ENCODE data around the gene CUL1. TPM values are rescaled to one million over a fixed set of nuclear protein-coding genes. Genes with fewer than 3 reads are reported as not detected.

Gene CUL1
- 92.6 and 94.4 TPM in 2 replicates for total RNA-seq (2014; rRNA removed; shearing (Covaris generic))

DNA sequence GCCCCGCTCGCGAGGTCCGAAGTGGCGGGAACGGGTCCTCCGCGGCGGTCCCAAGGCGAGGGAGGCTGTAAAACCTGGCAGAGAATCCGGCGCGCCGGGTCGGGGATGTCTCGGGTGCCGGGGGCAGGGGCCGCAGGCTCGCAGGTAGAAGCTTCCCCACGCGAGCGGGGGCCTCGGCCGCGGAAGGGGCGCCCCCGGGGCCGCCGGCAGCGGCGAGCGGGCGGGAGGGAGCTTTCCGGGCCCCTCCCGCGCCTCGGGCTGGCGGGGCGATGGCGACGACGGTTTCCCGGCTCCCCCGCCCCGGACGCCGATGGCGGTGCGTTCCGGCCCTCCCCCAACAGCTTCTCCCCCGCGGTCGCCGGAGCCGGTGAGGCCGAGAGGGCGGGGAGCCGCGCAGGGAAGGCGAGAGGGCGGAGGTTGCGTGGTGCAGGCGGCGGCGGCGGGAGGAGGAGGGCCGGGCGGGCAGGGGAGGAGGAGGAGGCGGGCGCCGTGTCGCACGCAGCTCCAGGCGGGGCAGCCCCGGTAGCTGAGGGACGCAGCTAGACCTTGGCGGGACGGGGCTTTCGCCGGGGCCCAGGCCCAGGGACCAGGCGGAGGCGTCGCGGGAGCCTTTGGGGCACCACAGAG lies at the start of gene CUL1:
Gene CUL1, plus strand, starts transcription at position 507 of the 627 bp plus-strand sequence. CDS start 31,220 bp downstream, outside the sequence.
- Histone ChIP-seq H3K36me3 (no peaks in the 10 kb centered on the region), H3K4me3 (peak within 1 kb of the TSS; percentile 92), H3K4me1 (peaks cover 15% of the 10 kb centered on the region), H3K9me3 (replicated peaks) (no peaks in the 10 kb centered on the region), H3K27me3 (no peaks in the 10 kb centered on the region), H3K27ac (peak within 1 kb of the TSS; percentile 86)
- peak; percentile 78 to 82 for DNase-seq

DNA sequence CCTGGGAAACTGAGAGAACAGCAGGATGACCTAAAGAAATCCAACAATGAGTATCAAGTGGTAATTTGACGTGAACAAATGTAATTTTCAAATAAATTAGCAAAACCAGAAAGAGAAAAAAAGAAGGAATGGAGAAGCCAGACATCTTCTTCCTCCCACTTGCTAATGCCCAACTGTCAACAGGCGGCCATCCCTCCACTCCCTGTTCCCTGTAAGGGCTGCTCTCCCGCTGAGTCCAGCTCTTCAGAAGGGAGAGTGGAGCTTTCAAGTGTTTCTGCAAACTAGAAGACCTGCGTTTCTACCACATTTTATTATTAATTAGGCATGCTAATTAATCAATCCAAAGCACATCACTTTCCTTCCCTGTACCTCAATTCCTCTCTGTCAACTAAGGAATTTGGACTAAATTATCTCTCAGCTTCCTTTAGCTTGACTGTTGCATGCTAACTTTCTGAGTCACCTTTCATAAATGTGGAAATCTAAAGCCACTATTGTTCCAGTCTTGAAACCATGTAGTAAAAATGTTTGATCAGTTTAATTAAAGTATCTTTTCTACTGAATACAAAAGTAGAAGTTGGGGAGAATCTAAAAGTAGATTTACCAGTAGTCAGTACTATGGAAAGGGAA lies 48.4 kb upstream of the CUL1 start:
- H3K9me3 ChIP-seq (replicated peaks): no peaks in the 10 kb centered on the region
- no peaks in the 10 kb centered on the region for H3K4me1 ChIP-seq
- no peak overlapping the region for H3K4me3 ChIP-seq
- no peak overlapping the region for H3K27ac ChIP-seq
- no peaks in the 10 kb centered on the region for H3K27me3 ChIP-seq
- no peak for DNase-seq
- H3K36me3 ChIP-seq: no peaks in the 10 kb centered on the region

DNA sequence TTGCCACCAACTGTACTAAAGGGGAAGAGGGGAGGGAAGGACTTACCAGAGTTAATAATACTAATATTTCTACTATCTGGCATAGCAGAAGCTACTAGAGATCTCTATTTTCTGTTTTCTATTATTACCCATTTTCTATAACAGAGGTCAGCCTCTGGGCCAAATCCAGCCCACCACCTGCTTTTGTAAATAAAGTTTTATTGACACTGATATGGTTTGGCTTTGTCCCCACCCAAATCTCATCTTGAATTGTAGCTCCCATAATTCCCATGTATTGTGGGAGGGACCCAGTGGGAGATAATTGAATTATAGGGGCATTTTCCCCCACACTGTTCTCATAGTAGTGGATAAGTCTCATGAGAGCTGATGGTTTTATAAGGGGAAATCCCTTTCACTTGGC lies 45.9 kb upstream of the CUL1 start:
- Histone ChIP-seq H3K27ac (no peak overlapping the region), H3K27me3 (no peaks in the 10 kb centered on the region), H3K9me3 (replicated peaks) (no peaks in the 10 kb centered on the region), H3K36me3 (no peaks in the 10 kb centered on the region), H3K4me1 (no peaks in the 10 kb centered on the region), H3K4me3 (no peak overlapping the region)
- DNase-seq: no peak

DNA sequence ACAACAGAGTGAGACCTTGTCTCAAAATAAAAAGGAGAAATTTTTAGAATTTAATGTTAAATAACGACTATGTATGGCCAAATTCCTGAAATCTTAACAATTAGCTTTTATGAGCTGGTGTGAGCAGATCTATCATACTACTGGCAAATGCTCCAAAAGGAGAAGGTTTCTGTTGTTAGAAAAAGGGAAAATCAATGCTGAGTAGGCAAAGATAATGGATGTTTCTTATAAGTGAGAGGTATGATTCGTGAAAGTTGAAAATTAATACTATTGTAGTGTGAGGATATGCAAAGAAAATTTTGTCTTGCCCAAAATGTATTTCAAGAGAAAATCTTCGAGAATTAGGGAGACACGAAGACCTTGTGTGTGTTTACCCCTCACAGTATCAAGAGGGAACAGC lies 40.8 kb upstream of the CUL1 start:
- H3K4me1 ChIP-seq: no peaks in the 10 kb centered on the region
- H3K9me3 ChIP-seq (replicated peaks): no peaks in the 10 kb centered on the region
- H3K27ac ChIP-seq: no peak overlapping the region
- H3K27me3 ChIP-seq: no peaks in the 10 kb centered on the region
- no peak for DNase-seq
- no peaks in the 10 kb centered on the region for H3K36me3 ChIP-seq
- H3K4me3 ChIP-seq: no peak overlapping the region

DNA sequence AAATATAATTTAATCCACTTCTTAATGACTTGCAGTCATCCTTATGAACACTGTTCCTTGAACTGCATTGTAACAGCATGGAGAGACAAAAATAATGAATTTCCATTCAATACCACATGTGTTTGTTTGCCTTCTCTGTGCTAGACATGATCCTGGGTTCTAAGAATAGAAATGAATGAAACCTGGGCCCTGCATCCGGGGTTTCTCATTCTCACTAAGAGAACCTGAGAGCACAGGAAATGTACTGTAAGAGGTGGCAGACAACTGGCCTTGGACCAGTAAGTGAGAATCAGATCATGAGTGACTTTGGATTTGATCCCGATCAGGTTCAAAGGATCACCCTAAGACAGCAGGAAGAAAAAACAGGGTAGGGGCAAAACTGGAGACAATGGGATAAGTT lies 37.2 kb upstream of the CUL1 start:
- DNase-seq: no peak
- no peaks in the 10 kb centered on the region; the same call in 1 of the 2 replicates for H3K27me3 ChIP-seq
- no peaks in the 10 kb centered on the region for H3K36me3 ChIP-seq
- H3K27ac ChIP-seq: no peak overlapping the region
- no peaks in the 10 kb centered on the region for H3K9me3 ChIP-seq (replicated peaks)
- no peak overlapping the region for H3K4me3 ChIP-seq
- H3K4me1 ChIP-seq: no peaks in the 10 kb centered on the region

DNA sequence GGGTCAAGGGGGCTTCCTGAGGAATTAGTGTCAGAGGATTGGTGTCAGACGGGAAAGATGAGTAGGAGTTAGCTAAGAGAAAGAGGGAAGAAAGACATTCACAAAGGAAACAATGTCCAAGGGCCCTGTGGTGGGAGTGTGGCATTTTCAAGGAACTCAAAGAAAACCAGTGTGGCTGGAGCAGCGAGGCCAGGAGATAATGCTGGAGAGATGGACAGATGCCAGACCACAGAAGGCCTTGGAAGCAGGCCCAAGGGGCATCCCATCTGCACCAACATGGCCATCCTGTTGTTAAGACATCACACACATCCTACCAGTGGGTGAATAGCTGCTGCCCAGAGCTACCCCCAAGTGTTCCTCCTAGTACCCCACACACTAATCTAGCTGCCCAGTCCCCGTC lies 36.1 kb upstream of the CUL1 start:
- H3K4me3 ChIP-seq: no peak overlapping the region
- DNase-seq: peak in 1 of 2 experiments; percentile 17
- 0 out of 2 replicates have a peak, but pooled peaks cover 3% of the 10 kb centered on the region for H3K4me1 ChIP-seq
- H3K27ac ChIP-seq: no peak overlapping the region
- no peaks in the 10 kb centered on the region for H3K9me3 ChIP-seq (replicated peaks)
- H3K36me3 ChIP-seq: no peaks in the 10 kb centered on the region
- H3K27me3 ChIP-seq: no peaks in the 10 kb centered on the region; the same call in 1 of the 2 replicates

GRCh38 chr7:148664324-148664723 lies 34.4 kb upstream of the CUL1 start:
- no peak overlapping the region for H3K27ac ChIP-seq
- H3K36me3 ChIP-seq: no peaks in the 10 kb centered on the region
- 0 out of 2 replicates have a peak, but pooled peaks cover 3% of the 10 kb centered on the region for H3K4me1 ChIP-seq
- no peak for DNase-seq
- no peak overlapping the region for H3K4me3 ChIP-seq
- no peaks in the 10 kb centered on the region for H3K9me3 ChIP-seq (replicated peaks)
- no peaks in the 10 kb centered on the region; the same call in 1 of the 2 replicates for H3K27me3 ChIP-seq

- H3K4me3 ChIP-seq: no peak overlapping the region
- 0 out of 2 replicates have a peak, but pooled peaks cover 3% of the 10 kb centered on the region for H3K4me1 ChIP-seq
- no peak for DNase-seq
- no peaks in the 10 kb centered on the region for H3K9me3 ChIP-seq (replicated peaks)
- no peaks in the 10 kb centered on the region for H3K36me3 ChIP-seq
- no peak overlapping the region for H3K27ac ChIP-seq
- H3K27me3 ChIP-seq: no peaks in the 10 kb centered on the region; the same call in 1 of the 2 replicates
Measured at GRCh38 chr7:148665221-148665620, 33.5 kb upstream of the CUL1 start.

- H3K9me3 ChIP-seq (replicated peaks): no peaks in the 10 kb centered on the region
- H3K27ac ChIP-seq: no peak overlapping the region
- 0 out of 2 replicates have a peak, but pooled peaks cover 3% of the 10 kb centered on the region for H3K4me1 ChIP-seq
- H3K27me3 ChIP-seq: no peaks in the 10 kb centered on the region; the same call in 1 of the 2 replicates
- DNase-seq: no peak
- no peak overlapping the region for H3K4me3 ChIP-seq
- H3K36me3 ChIP-seq: no peaks in the 10 kb centered on the region
Measured at GRCh38 chr7:148669927-148670326, 28.8 kb upstream of the CUL1 start.

- Histone ChIP-seq H3K27ac (no peak overlapping the region), H3K36me3 (no peaks in the 10 kb centered on the region), H3K9me3 (replicated peaks) (no peaks in the 10 kb centered on the region), H3K4me1 (0 out of 2 replicates have a peak, but pooled peaks cover 3% of the 10 kb centered on the region), H3K4me3 (no peak overlapping the region), H3K27me3 (no peaks in the 10 kb centered on the region)
- no peak for DNase-seq
Measured at GRCh38 chr7:148670374-148670773, 28.3 kb upstream of the CUL1 start.

GRCh38 chr7:148670807-148671206 lies 27.9 kb upstream of the CUL1 start:
- DNase-seq: no peak
- 0 out of 2 replicates have a peak, but pooled peaks cover 3% of the 10 kb centered on the region for H3K4me1 ChIP-seq
- no peaks in the 10 kb centered on the region for H3K9me3 ChIP-seq (replicated peaks)
- H3K4me3 ChIP-seq: no peak overlapping the region
- no peak overlapping the region for H3K27ac ChIP-seq
- H3K27me3 ChIP-seq: no peaks in the 10 kb centered on the region
- H3K36me3 ChIP-seq: no peaks in the 10 kb centered on the region

DNA sequence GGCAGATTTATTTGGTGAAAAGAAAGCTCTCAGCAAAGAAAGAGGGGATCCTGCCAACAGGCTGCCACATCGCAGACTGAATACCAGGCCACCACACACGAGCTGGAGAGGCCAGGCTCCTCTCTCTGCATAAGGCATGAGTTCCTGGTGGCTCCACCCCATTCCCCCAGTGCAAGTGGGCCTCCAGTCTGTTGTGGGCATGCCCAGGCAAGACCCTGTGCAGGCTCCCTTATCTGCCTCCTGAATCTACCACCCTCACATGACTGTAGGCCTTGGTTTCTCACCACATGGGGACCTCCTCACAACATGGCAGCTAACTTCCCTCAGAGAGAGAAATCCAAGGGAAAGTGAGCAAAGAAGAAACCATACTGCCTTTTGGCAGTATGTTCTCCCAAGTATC lies 26.7 kb upstream of the CUL1 start:
- Histone ChIP-seq H3K27ac (no peak overlapping the region), H3K4me3 (no peak overlapping the region), H3K4me1 (0 out of 2 replicates have a peak, but pooled peaks cover 3% of the 10 kb centered on the region), H3K36me3 (no peaks in the 10 kb centered on the region), H3K27me3 (no peaks in the 10 kb centered on the region), H3K9me3 (replicated peaks) (no peaks in the 10 kb centered on the region)
- DNase-seq: peak; percentile 19 to 20

DNA sequence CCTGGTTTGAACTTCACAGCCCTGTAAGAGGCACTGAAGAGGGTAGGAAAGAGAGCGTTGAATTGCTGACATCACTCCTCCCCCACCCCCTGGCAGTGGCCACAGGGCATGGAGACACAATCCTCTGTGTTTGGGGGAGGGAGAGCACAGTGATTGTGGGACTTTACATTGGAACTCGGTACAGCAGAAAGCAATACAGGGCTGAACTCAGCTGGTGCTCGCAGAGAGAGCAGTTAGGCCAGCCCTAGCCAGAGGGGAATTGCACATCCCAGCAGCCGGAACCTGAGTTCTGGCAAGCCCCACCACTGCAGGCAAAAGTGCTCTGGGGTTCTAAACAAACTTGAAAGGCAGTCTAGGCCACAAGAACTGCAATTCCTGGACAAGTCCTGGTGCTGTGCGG lies 24.0 kb upstream of the CUL1 start:
- Histone ChIP-seq H3K36me3 (no peaks in the 10 kb centered on the region), H3K4me1 (no peaks in the 10 kb centered on the region), H3K27ac (no peak overlapping the region), H3K27me3 (no peaks in the 10 kb centered on the region), H3K4me3 (no peak overlapping the region), H3K9me3 (replicated peaks) (no peaks in the 10 kb centered on the region)
- DNase-seq: no peak

DNA sequence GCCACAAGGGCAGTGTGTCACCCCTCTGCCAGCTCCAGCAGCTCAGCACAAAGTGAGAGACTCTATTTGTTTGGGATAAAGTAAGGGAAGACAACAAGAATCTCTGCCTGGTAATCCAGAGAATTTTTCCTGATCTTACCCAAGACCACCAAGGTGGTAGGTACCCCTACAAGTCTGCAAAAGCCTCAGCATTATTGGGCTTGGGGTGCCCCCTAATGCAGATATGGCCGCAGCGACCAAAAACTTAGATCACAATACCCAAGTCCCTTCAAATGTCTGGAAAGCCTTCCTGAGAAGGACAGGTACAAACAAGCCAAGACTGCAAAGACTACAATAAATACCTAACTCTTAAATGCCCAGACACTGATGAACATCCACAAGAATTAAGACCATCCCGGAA lies 22.4 kb upstream of the CUL1 start:
- H3K4me3 ChIP-seq: no peak overlapping the region
- no peak overlapping the region for H3K27ac ChIP-seq
- H3K27me3 ChIP-seq: no peaks in the 10 kb centered on the region
- H3K9me3 ChIP-seq (replicated peaks): no peaks in the 10 kb centered on the region; the same call in 1 of the 2 replicates
- no peak for DNase-seq
- H3K4me1 ChIP-seq: no peaks in the 10 kb centered on the region
- H3K36me3 ChIP-seq: no peaks in the 10 kb centered on the region

DNA sequence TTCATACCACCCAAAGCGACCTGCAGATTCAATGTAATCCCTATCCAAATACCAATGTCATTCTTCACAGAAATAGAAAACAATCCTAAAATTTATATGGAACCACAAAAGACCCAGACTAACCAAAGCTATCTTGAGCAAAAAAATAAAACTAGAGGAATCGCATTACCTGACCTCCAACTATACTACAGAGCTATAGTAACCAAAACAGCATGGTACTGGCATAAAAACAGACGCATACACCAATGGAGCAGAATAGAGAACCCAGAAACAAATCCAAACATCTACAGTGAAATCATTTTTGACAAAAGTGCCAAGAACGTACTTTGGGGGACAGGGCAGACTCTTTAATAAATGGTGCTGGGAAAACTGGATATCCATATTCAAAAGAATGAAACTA lies 16.9 kb upstream of the CUL1 start:
- H3K36me3 ChIP-seq: no peaks in the 10 kb centered on the region
- no peak overlapping the region for H3K4me3 ChIP-seq
- no peaks in the 10 kb centered on the region; the same call in 1 of the 2 replicates for H3K9me3 ChIP-seq (replicated peaks)
- H3K27me3 ChIP-seq: no peaks in the 10 kb centered on the region
- no peak overlapping the region for H3K27ac ChIP-seq
- no peaks in the 10 kb centered on the region for H3K4me1 ChIP-seq
- DNase-seq: no peak

All from SJCRH30 (cell line).